NCI-H2171 treated with DMSO at 0.1 percent for 48 hours (cell line): ENCODE measurements around the gene FXR2.

Experiments used
- DNase-seq: peaks from one replicate; lab custom pipeline; 2025; lab: John Stamatoyannopoulos, UW

FXR2 gene

DNA sequence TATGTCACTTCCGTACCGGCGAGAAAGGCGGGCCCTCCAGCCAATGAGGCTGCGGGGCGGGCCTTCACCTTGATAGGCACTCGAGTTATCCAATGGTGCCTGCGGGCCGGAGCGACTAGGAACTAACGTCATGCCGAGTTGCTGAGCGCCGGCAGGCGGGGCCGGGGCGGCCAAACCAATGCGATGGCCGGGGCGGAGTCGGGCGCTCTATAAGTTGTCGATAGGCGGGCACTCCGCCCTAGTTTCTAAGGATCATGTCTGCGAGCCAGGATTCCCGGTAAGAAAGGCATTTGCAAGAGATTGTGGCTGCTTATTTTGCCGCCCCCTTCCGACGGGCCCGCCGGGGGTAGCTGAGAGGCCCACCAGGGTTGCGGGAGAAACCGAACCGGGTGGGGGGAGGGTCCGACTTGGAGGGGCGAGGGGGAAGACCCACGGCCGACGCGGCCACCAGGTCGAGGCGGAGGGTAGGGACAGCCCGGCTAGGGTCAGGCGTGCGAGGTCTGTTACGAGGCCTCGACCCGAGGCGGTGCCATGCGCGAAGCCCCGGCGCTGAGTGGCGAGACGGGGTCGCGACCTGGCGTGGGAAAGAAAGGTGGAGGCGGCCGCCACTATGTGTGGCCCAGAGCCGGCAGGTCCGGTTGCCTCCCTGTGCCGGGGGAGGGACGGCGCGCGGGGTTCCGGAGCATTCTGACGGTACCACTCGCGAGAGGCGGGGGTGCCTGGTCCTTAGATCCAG, 41.9 kb downstream of the FXR2 start:
- peak; percentile 98 for DNase-seq

DNA sequence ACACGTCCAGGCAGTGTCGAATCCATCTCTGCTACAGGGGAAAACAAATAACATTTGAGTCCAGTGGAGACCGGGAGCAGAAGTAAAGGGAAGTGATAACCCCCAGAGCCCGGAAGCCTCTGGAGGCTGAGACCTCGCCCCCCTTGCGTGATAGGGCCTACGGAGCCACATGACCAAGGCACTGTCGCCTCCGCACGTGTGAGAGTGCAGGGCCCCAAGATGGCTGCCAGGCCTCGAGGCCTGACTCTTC, 42.4 kb downstream of the FXR2 start:
- no peak for DNase-seq

GRCh38 chr17:7570351-7570750, 44.3 kb downstream of the FXR2 start:
- no peak for DNase-seq

DNA sequence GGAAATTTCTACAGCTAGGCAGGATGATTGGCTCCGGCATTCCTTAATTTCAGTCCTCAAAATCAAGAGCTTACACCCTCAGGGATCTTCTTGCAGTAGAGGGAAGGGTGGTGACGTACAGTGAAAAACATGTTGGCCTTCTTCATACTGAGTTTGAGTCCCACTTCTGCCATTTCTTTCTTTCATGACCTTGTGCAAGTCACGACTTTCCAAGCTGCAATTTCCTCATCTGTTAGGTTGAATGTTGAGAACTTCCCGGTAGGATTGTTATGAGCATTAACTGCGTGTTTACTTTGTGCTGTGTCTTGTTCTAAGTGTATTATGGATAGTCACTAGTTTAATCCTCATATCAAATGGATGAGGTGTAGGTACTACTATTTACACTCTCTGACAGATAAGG, 45.1 kb downstream of the FXR2 start:
- DNase-seq = no peak

- no peak for DNase-seq
Observed at GRCh38 chr17:7563115-7563869, 51.4 kb downstream of the FXR2 start.

GRCh38 chr17:7562208-7562605, 52.5 kb downstream of the FXR2 start:
- no peak for DNase-seq

- DNase-seq = peak; percentile 81
Observed at GRCh38 chr17:7561589-7562207, 53.0 kb downstream of the FXR2 start, which contains the start of gene SENP3. TSS of gene SENP3 (plus strand) at chr17:7561919. CDS start at chr17:7563077, 1,158 bp downstream.

DNA sequence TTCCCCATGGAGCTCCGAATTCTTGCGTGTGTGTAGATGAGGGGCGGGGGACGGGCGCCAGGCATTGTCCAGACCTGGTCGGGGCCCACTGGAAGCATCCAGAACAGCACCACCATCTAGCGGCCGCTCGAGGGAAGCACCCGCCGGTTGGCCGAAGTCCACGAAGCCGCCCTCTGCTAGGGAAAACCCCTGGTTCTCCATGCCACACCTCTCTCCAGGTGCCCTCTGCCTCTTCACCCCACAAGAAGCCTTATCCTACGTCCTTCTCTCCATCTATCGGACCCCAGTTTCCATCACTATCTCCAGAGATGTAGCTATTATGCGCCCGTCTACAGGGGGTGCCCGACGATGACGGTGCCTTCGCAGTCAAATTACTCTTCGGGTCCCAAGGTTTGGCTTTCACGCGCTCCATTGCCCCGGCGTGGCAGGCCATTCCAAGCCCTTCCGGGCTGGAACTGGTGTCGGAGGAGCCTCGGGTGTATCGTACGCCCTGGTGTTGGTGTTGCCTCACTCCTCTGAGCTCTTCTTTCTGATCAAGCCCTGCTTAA, 53.6 kb downstream of the FXR2 start:
- DNase-seq = peak; percentile 83

DNA sequence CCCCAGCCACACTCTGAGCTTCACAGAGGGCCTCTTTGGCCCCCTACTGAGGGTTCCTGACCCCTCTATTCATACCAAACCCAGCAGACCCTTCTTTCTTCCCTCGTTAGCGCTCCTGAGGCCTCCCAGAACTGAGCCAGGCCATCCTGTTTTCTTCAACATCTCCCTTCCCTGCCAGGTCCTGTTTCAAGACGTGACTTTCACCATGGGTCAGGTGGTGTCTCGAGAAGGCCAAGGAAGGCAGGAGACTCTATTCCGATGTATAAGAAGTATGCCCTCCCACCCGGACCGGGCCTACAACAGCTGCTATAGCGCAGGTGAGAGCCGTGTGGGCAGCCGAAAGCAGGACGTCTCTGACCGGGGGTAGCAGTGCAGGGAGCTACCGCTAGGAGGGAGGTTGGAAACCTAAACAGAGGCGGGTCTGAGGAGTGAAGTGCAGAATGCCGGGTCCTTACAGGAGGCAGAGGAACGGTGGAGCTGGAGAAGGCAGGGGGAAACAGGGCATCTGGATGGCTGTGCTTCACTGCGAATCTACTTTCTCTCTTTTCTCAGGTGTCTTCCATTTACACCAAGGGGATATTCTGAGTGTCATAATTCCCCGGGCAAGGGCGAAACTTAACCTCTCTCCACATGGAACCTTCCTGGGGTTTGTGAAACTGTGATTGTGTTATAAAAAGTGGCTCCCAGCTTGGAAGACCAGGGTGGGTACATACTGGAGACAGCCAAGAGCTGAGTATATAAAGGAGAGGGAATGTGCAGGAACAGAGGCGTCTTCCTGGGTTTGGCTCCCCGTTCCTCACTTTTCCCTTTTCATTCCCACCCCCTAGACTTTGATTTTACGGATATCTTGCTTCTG, 54.3 kb downstream of the FXR2 start:
- DNase-seq = no peak

DNA sequence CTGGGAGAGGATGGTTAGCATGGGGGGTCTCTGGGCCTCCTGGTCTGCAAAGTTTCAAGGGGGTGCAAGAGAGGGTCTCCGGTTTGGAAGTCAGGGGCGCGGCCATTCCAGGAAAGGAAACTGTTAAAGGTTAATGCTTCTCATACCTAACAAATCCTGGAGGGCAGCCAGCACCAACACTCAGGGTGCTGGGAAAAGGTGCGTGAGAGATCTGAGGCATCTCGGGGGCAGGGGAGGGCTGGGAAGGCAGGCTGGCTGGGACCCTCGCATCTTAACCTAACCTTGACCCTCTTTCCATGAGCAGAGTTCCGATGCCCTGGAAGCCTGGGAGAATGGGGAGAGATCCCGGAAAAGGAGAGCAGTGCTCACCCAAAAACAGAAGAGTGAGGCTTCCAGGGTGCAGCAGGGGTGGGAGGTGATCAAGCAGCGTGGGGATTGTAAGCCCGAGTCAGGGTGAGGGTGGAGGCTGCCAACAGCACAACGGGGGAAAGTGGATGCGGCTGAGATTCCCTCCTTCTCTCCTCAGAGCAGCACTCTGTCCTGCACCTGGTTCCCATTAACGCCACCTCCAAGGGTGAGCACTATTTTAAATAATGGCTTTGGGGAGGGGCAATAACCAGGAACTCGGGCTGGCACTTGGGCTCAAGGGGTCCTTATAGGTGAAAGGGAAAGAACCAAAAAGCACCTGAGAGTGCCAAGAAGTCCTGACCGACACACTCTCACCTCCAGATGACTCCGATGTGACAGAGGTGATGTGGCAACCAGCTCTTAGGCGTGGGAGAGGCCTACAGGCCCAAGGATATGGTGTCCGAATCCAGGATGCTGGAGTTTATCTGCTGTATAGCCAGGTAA, 55.2 kb downstream of the FXR2 start:
- DNase-seq = no peak

DNA sequence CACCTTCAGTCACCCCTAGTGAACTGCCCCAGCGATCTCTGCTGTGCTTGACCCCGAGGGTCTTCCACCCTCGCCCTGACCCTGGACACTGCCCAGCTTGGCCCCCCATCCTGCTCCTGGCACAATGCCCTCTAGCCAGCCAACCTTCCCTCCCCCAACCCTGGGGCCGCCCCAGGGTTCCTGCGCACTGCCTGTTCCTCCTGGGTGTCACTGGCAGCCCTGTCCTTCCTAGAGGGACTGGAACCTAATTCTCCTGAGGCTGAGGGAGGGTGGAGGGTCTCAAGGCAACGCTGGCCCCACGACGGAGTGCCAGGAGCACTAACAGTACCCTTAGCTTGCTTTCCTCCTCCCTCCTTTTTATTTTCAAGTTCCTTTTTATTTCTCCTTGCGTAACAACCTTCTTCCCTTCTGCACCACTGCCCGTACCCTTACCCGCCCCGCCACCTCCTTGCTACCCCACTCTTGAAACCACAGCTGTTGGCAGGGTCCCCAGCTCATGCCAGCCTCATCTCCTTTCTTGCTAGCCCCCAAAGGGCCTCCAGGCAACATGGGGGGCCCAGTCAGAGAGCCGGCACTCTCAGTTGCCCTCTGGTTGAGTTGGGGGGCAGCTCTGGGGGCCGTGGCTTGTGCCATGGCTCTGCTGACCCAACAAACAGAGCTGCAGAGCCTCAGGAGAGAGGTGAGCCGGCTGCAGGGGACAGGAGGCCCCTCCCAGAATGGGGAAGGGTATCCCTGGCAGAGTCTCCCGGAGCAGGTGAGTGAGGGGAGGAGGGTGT, 56.0 kb downstream of the FXR2 start, which contains the start of gene TNFSF13:
Gene TNFSF13 (plus strand): TSS at position 207 of the 776 bp plus-strand sequence. CDS start 290 bp downstream, at position 497.
- DNase-seq = no peak

GRCh38 chr17:7557775-7558543, 56.7 kb downstream of the FXR2 start:
- no peak for DNase-seq

GRCh38 chr17:7557147-7557764, 57.4 kb downstream of the FXR2 start:
- no peak for DNase-seq

DNA sequence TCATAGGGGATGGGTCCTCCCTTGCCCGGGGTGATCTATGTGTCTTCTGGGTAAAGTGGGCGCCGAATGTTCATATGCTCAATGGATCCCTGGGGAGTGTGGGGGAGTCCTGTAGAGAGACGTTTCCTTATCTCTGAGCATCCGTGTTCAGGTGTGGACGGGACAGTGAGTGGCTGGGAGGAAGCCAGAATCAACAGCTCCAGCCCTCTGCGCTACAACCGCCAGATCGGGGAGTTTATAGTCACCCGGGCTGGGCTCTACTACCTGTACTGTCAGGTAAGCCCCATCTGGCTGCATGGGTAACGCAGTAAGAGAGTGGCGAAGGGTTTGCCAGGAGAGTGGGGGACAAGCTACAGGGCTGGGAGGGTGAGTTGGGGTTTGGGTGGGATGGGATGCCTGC, 58.1 kb downstream of the FXR2 start:
- DNase-seq = no peak

- no peak for DNase-seq
Observed at GRCh38 chr17:7555320-7555948, 59.3 kb downstream of the FXR2 start.

GRCh38 chr17:7553356-7553755, 61.3 kb downstream of the FXR2 start:
- DNase-seq = no peak

GRCh38 chr17:7552621-7553051, 62.1 kb downstream of the FXR2 start:
- DNase-seq = no peak

DNA sequence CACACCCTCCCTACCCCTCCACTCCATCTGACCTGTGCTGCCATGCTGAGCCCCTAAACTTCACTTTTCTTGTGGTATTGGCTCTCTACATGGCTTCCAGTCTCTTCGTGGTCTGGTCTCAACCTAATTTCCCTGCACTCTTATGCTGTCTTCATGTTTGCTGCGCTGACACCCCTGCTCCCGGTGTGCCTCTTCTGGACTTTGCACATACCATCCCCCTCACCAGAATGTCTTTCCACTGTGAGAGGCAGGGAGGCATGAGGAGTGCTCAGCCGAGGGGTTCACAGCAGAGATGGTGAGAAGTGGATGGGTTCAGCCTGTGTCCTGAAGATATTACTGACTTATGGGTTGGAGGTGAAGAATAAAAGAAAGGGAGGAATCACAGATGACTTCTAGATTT, 63.3 kb downstream of the FXR2 start:
- DNase-seq = no peak
